Measurements from ENCODE around the gene RPUSD4.

DNA sequence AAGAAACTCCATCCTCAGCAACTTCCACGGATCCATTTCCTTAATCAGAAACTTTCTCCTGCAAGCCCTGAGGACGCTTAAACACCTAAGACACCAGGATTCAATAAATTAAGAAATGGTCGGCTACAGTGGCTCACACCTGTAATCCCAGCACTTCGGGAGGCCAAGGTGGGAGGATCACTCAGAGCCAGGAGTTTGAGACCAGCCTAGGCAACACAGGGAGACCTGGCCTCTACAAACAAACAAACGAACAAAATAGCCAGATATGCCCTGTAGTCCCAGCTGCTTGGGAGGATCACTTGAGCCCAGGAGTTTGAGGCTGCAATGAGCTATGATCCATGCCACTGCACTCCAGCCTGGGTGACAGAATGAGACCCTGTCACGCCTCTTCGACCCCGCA lies 46.7 kb downstream of the RPUSD4 start:
- TF ChIP-seq, protein P1, sequence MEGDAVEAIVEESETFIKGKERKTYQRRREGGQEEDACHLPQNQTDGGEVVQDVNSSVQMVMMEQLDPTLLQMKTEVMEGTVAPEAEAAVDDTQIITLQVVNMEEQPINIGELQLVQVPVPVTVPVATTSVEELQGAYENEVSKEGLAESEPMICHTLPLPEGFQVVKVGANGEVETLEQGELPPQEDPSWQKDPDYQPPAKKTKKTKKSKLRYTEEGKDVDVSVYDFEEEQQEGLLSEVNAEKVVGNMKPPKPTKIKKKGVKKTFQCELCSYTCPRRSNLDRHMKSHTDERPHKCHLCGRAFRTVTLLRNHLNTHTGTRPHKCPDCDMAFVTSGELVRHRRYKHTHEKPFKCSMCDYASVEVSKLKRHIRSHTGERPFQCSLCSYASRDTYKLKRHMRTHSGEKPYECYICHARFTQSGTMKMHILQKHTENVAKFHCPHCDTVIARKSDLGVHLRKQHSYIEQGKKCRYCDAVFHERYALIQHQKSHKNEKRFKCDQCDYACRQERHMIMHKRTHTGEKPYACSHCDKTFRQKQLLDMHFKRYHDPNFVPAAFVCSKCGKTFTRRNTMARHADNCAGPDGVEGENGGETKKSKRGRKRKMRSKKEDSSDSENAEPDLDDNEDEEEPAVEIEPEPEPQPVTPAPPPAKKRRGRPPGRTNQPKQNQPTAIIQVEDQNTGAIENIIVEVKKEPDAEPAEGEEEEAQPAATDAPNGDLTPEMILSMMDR (IDR thresholded peaks at IDR 0.05): no peak
- TF ChIP-seq POLR2A (IDR thresholded peaks at IDR 0.05): no peak

All from heart left ventricle (tissue), 13 donors.